GM12878 (cell line): ENCODE measurements around the gene FAN1. TPM values are rescaled to one million over a fixed set of nuclear protein-coding genes. Genes with fewer than 3 reads are reported as not detected.

Source experiments
- ATAC-seq: fragments of 200-7000 bp; cut with Tn5 transposase; 3 replicates; pipeline ENCODE4 v1.9.1; 2020; ENCODE audit warnings: mild to moderate bottlenecking, moderate library complexity
- BruUV-seq: library from RNA; stranded (reverse); fragments of 400-500 nt; replicated peaks from 2 replicates; lab custom pipeline; 2021; lab: Mats Ljungman, UMichigan
- CTCF ChIA-PET: fragments of 300-600 bp; sonication (Branson Sonifier 250); formaldehyde crosslinking; extraction: SDS; loops from one replicate; lab custom pipeline; 2021; ENCODE audit warnings: inconsistent platforms; lab: Yijun Ruan, JAX
- POLR2A ChIA-PET: fragments of 350-600 bp; formaldehyde crosslinking; extraction: SDS; loops from one replicate; lab custom pipeline; 2021; ENCODE audit warnings: inconsistent platforms; lab: Charles Lee
- RAD21 ChIA-PET: fragments of 300-600 bp; sonication (Branson Sonifier 250); formaldehyde crosslinking; loops from one replicate; lab custom pipeline; 2023; ENCODE audit warnings: antibody characterized with exemption; ENCODE audit not compliant: unreplicated experiment; lab: Charles Lee
- SMC1A ChIA-PET: fragments of 300-600 bp; sonication (Branson Sonifier 250); formaldehyde crosslinking; loops from one replicate; lab custom pipeline; 2023; ENCODE audit not compliant: unreplicated experiment, uncharacterized antibody; lab: Charles Lee
- DNase-seq: peaks from one replicate; pipeline ENCODE4 v3.0.0-alpha.2; 2011; ENCODE audit warnings: low read depth, low spot score
- FAIRE-seq: peaks from 3 replicates; lab custom pipeline; 2011; peaks lifted over from hg19 to GRCh38; lab: Jason Lieb, UNC
- H2AFZ ChIP-seq: 2 replicates; pipeline ENCODE4 v1.6.0; 2011; ENCODE audit warnings: low read depth, low read length, control low read depth; ENCODE audit not compliant: control insufficient read depth
- H3K27ac ChIP-seq: 2 replicates; pipeline ENCODE4 v1.5.1; 2011; ENCODE audit warnings: control low read depth; ENCODE audit not compliant: control insufficient read depth, insufficient read depth
- H3K27me3 ChIP-seq, 2 experiments: replicated peaks in 1 of 2; 2 replicates each; pipeline versions ENCODE4 v1.6.0 to v1.6.1; 2011; ENCODE audit warnings: low read length in 1 of 2; ENCODE audit not compliant: control insufficient read depth in 2 of 2, insufficient read depth in 2 of 2
- H3K36me3 ChIP-seq, 2 experiments: 2 replicates each; pipeline ENCODE4 v1.5.1; 2011; ENCODE audit warnings: low read length in 1 of 2; ENCODE audit not compliant: control insufficient read depth in 2 of 2, insufficient read depth in 2 of 2
- H3K4me1 ChIP-seq: 2 replicates; pipeline ENCODE4 v1.6.1; 2011; ENCODE audit warnings: mild to moderate bottlenecking, low read length, moderate library complexity, mixed read lengths; ENCODE audit not compliant: control insufficient read depth, insufficient read depth
- H3K4me2 ChIP-seq: 2 replicates; pipeline ENCODE4 v1.6.0; 2011; ENCODE audit warnings: control low read depth; ENCODE audit not compliant: control insufficient read depth, insufficient read depth
- H3K4me3 ChIP-seq: fragments of 200-600 bp; sonication (generic); 2 replicates; pipeline ENCODE4 v1.5.1; 2016
- H3K79me2 ChIP-seq: 2 replicates; pipeline ENCODE4 v1.6.0; 2011; ENCODE audit warnings: low read length; ENCODE audit not compliant: control insufficient read depth, insufficient read depth
- H3K9ac ChIP-seq: 2 replicates; pipeline ENCODE4 v1.8.0; 2011; ENCODE audit warnings: low read length, control low read depth, mixed read lengths; ENCODE audit not compliant: control insufficient read depth, insufficient read depth
- H3K9me3 ChIP-seq: replicated peaks from 3 replicates; pipeline ENCODE4 v1.5.1; 2011; ENCODE audit warnings: mild to moderate bottlenecking, low read length; ENCODE audit not compliant: control insufficient read depth, insufficient read depth
- H4K20me1 ChIP-seq: 2 replicates; pipeline ENCODE4 v1.6.0; 2011; ENCODE audit not compliant: control insufficient read depth, insufficient read depth
- BACH1 ChIP-seq: fragments of 450-650 bp; IDR thresholded peaks from 2 replicates; pipeline ENCODE4 v1.6.1; 2017; ENCODE audit warnings: mild to moderate bottlenecking, borderline replicate concordance
- CREM ChIP-seq: IDR thresholded peaks from 2 replicates; pipeline ENCODE4 v1.6.1; 2014; ENCODE audit warnings: antibody characterized with exemption, low read depth
- IKZF2 ChIP-seq, 2 experiments: fragments of 450-650 bp; IDR thresholded peaks; 2 replicates each; pipeline ENCODE4 v1.6.1; 2017; ENCODE audit warnings: mild to moderate bottlenecking in 2 of 2, moderate library complexity in 2 of 2
- LARP7 ChIP-seq: fragments of 450-650 bp; IDR thresholded peaks from 2 replicates; pipeline ENCODE4 v1.6.1; 2017; ENCODE audit warnings: mild to moderate bottlenecking
- MYC ChIP-seq: IDR thresholded peaks from 2 replicates; pipeline ENCODE4 v1.6.1; 2011; ENCODE audit warnings: mild to moderate bottlenecking, low read length, moderate library complexity, inconsistent platforms; ENCODE audit not compliant: insufficient read depth, insufficient replicate concordance, insufficient read length, severe bottlenecking
- NFIC ChIP-seq: IDR thresholded peaks from 2 replicates; pipeline ENCODE4 v1.6.1; 2012; ENCODE audit warnings: low read depth, mild to moderate bottlenecking, inconsistent platforms, low read length, moderate library complexity
- NFXL1 ChIP-seq: fragments of 450-650 bp; IDR thresholded peaks from 2 replicates; pipeline ENCODE4 v1.6.1; 2017; ENCODE audit warnings: antibody characterized with exemption, mild to moderate bottlenecking, borderline replicate concordance
- POLR2A ChIP-seq: IDR thresholded peaks from 2 replicates; pipeline ENCODE4 v1.6.1; 2011; ENCODE audit warnings: low read depth, mild to moderate bottlenecking, low read length
- RUNX3 ChIP-seq: IDR thresholded peaks from 2 replicates; pipeline ENCODE4 v1.6.1; 2012; ENCODE audit warnings: low read length, inconsistent platforms
- ZBED1 ChIP-seq: IDR thresholded peaks from 2 replicates; pipeline ENCODE4 v1.6.1; 2016; ENCODE audit warnings: borderline replicate concordance
- ZNF217 ChIP-seq: fragments of 450-650 bp; IDR thresholded peaks from 2 replicates; pipeline ENCODE4 v1.6.1; 2017; ENCODE audit warnings: antibody characterized with exemption, mild to moderate bottlenecking
- ZNF24 ChIP-seq: fragments of 450-650 bp; IDR thresholded peaks from 2 replicates; pipeline ENCODE4 v1.6.1; 2017; ENCODE audit warnings: antibody characterized with exemption, mild to moderate bottlenecking
- ZNF384 ChIP-seq: IDR thresholded peaks from 2 replicates; pipeline ENCODE4 v1.6.1; 2012; ENCODE audit warnings: low read depth, mild to moderate bottlenecking, low read length, improper control_type of control experiment, borderline replicate concordance
- ZNF592 ChIP-seq: fragments of 450-650 bp; IDR thresholded peaks from 2 replicates; pipeline ENCODE4 v1.6.1; 2017; ENCODE audit warnings: mild to moderate bottlenecking, moderate library complexity
- WGBS: methylation state at CpG from one replicate; pipeline ENCODE4 v1.1.6; 2016; ENCODE audit warnings: low lambda C conversion rate; ENCODE audit not compliant: insufficient replicate concordance, insufficient coverage; ENCODE audit errors: missing lambda C conversion rate; 5-methylcytosine and 5-hydroxymethylcytosine counted together
- in situ Hi-C: fragments of 300-500 bp; cut with MboI; formaldehyde crosslinking; loops from 9 replicates; pipeline ENCODE4 v1.14.3; 2018; ENCODE audit warnings: mixed read lengths
- intact Hi-C: fragments of 100-400 bp; cut with micrococcal nuclease; formaldehyde crosslinking; loops from one replicate; pipeline ENCODE4 v1.14.2; 2022; ENCODE audit not compliant: unreplicated experiment
- polyA plus RNA-seq, 11 experiments: library from polyadenylated mRNA; depleted of rRNA in 4 of 11; unstranded in 6 of 11; stranded (reverse) in 5 of 11; fragments of >200 nt; fragmentation: Nextera tagmentation in 4 of 11; fragmentation: Illumina TruSeq in 1 of 11; extraction: Ambion mirVana in 4 of 11; extraction: Trizol in 1 of 11; gene quantifications; 1 replicate in 1 of 11; 2 replicates in 10 of 11; pipeline versions ENCODE4 v1.2.1 to v1.2.3, GENCODE V29; 2011 to 2016; ENCODE audit warnings: inconsistent platforms in 2 of 11, missing spikeins in 2 of 11, low read depth in 1 of 11
- total RNA-seq, 4 experiments: library from RNA; depleted of rRNA in 3 of 4; stranded (reverse); fragments of >200 nt in 3 of 4; fragmentation: Illumina TruSeq in 1 of 4; extraction: Trizol in 1 of 4; gene quantifications; 2 replicates each; pipeline versions ENCODE4 v1.2.1 to v1.2.3, GENCODE V29; 2013 to 2021
- TF ChIP-seq, protein P1 (sequence below): fragments of 450-650 bp; IDR thresholded peaks from 2 replicates; pipeline ENCODE4 v1.6.1; 2016; ENCODE audit warnings: mild to moderate bottlenecking
- TF ChIP-seq, protein P2 (sequence below): IDR thresholded peaks from 2 replicates; pipeline ENCODE4 v1.6.1; 2012; ENCODE audit warnings: low read depth, low read length, improper control_type of control experiment
- TF ChIP-seq, protein P3 (sequence below): fragments of 450-650 bp; IDR thresholded peaks from 2 replicates; pipeline ENCODE4 v1.6.1; 2014; ENCODE audit warnings: mild to moderate bottlenecking

FAN1 gene
- total and polyA plus RNA-seq, 10 of the 15 experiments (the other 5 are each of a cell fraction or from before 2014, with no cell fraction given): 0.55 to 18.6 (median 12.6) TPM

- ChIA-PET RAD21 (no interaction called here), CTCF (no interaction called here)
- no peak overlapping the region for H3K9ac ChIP-seq
Measured at GRCh38 chr15:30872341-30872748, 31.4 kb upstream of the FAN1 start.

More at GRCh38 chr15:30872341-30872748, 31.4 kb upstream of the FAN1 start:
- intact Hi-C loops: no loop called here
- no peaks in the 10 kb centered on the region for H3K79me2 ChIP-seq
- no peaks in the 10 kb centered on the region for H3K4me1 ChIP-seq
- H3K4me3 ChIP-seq: no peak overlapping the region
- H3K27ac ChIP-seq: no peak overlapping the region
- DNase-seq (no peak), ATAC-seq (no peak), FAIRE-seq (no peak)
- TF ChIP-seq, protein P1, sequence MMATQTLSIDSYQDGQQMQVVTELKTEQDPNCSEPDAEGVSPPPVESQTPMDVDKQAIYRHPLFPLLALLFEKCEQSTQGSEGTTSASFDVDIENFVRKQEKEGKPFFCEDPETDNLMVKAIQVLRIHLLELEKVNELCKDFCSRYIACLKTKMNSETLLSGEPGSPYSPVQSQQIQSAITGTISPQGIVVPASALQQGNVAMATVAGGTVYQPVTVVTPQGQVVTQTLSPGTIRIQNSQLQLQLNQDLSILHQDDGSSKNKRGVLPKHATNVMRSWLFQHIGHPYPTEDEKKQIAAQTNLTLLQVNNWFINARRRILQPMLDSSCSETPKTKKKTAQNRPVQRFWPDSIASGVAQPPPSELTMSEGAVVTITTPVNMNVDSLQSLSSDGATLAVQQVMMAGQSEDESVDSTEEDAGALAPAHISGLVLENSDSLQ: no peak
- no peak for TF ChIP-seq ZBED1
- no peak for TF ChIP-seq NFIC
- TF ChIP-seq IKZF2 (IDR thresholded peaks at IDR 0.05): no peak
- TF ChIP-seq, protein P2, sequence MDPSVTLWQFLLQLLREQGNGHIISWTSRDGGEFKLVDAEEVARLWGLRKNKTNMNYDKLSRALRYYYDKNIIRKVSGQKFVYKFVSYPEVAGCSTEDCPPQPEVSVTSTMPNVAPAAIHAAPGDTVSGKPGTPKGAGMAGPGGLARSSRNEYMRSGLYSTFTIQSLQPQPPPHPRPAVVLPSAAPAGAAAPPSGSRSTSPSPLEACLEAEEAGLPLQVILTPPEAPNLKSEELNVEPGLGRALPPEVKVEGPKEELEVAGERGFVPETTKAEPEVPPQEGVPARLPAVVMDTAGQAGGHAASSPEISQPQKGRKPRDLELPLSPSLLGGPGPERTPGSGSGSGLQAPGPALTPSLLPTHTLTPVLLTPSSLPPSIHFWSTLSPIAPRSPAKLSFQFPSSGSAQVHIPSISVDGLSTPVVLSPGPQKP: no peak
- TF ChIP-seq ZNF24: no peak
- TF ChIP-seq, protein P3, sequence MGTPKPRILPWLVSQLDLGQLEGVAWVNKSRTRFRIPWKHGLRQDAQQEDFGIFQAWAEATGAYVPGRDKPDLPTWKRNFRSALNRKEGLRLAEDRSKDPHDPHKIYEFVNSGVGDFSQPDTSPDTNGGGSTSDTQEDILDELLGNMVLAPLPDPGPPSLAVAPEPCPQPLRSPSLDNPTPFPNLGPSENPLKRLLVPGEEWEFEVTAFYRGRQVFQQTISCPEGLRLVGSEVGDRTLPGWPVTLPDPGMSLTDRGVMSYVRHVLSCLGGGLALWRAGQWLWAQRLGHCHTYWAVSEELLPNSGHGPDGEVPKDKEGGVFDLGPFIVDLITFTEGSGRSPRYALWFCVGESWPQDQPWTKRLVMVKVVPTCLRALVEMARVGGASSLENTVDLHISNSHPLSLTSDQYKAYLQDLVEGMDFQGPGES: no peak
- TF ChIP-seq ZNF592: no peak
- TF ChIP-seq MYC: no peak
- no peak for TF ChIP-seq ZNF217
- TF ChIP-seq LARP7: no peak
- TF ChIP-seq CREM: no peak
- TF ChIP-seq BACH1: no peak
- no peak for TF ChIP-seq NFXL1
- TF ChIP-seq RUNX3: no peak
- TF ChIP-seq POLR2A: no peak
- no peak for TF ChIP-seq ZNF384
- POLR2A ChIA-PET: no interaction called here
- in situ Hi-C loops: no loop called here
- H4K20me1 ChIP-seq: no peaks in the 10 kb centered on the region; the same call in 1 of the 2 replicates
- no TSS peak for BruUV-seq
- H3K36me3 ChIP-seq: no peaks in the 10 kb centered on the region
- H3K9me3 ChIP-seq: no peaks in the 10 kb centered on the region
- no peaks in the 10 kb centered on the region for H3K27me3 ChIP-seq
- H3K4me2 ChIP-seq: no peak overlapping the region
- WGBS: 53% methylated on average over 1 of the region's 1 CpG
- SMC1A ChIA-PET: no interaction called here
- H2AFZ ChIP-seq: no peak overlapping the region
